Activated B cell treated with CpG ODN at 0.5 μM for 24 hours (primary cell): ENCODE results near the gene COQ4. TPM values are rescaled to one million over a fixed set of nuclear protein-coding genes. Genes with fewer than 3 reads are reported as not detected.

ENCODE experiments used
- ATAC-seq: fragments of 200-7000 bp; cut with Tn5 transposase; one replicate; pipeline ENCODE4 v1.10.0; 2021; ENCODE audit warnings: low read depth, mild to moderate bottlenecking, moderate library complexity
- CTCF ChIA-PET: fragments of 350-600 bp; sonication (Branson Sonifier 250); formaldehyde crosslinking; loops from one replicate; lab custom pipeline; 2021; ENCODE audit warnings: antibody characterized with exemption; lab: Charles Lee
- POLR2A ChIA-PET: fragments of 350-600 bp; sonication (Branson Sonifier 250); formaldehyde crosslinking; loops from one replicate; lab custom pipeline; 2021; ENCODE audit warnings: antibody characterized with exemption; lab: Charles Lee
- DNase-seq: peaks from one replicate; pipeline ENCODE4 v3.0.0; 2022
- H3K27ac Mint-ChIP-seq: one replicate; pipeline ENCODE4 v1.8.0; 2020; ENCODE audit warnings: mixed read lengths
- H3K27me3 Mint-ChIP-seq: one replicate; pipeline ENCODE4 v1.8.0; 2021; ENCODE audit warnings: mixed read lengths
- H3K36me3 Mint-ChIP-seq: one replicate; pipeline ENCODE4 v1.8.0; 2021; ENCODE audit warnings: low read depth, mixed read lengths
- H3K4me1 Mint-ChIP-seq: one replicate; pipeline ENCODE4 v1.8.0; 2021; ENCODE audit warnings: mixed read lengths
- H3K4me3 Mint-ChIP-seq: one replicate; pipeline ENCODE4 v1.8.0; 2020; ENCODE audit warnings: mild to moderate bottlenecking, mixed read lengths
- H3K9me3 Mint-ChIP-seq: one replicate; pipeline ENCODE4 v1.8.0; 2020; ENCODE audit warnings: mixed read lengths
- intact Hi-C: fragments of 100-400 bp; cut with micrococcal nuclease; formaldehyde crosslinking; loops from one replicate; pipeline ENCODE4 v1.15.1; 2024
- total RNA-seq: library from RNA; stranded (reverse); gene quantifications from 2 replicates; pipeline ENCODE4 v1.2.3, GENCODE V29; 2022
- TF ChIP-seq, protein P1 (sequence below): fragments of 200-600 bp; IDR thresholded peaks from one replicate; pipeline ENCODE4 v1.8.0; 2022; ENCODE audit warnings: antibody characterized with exemption, mild to moderate bottlenecking

Gene COQ4
- total RNA-seq, 1 donor from 2014 or later: 45.6 TPM

DNA sequence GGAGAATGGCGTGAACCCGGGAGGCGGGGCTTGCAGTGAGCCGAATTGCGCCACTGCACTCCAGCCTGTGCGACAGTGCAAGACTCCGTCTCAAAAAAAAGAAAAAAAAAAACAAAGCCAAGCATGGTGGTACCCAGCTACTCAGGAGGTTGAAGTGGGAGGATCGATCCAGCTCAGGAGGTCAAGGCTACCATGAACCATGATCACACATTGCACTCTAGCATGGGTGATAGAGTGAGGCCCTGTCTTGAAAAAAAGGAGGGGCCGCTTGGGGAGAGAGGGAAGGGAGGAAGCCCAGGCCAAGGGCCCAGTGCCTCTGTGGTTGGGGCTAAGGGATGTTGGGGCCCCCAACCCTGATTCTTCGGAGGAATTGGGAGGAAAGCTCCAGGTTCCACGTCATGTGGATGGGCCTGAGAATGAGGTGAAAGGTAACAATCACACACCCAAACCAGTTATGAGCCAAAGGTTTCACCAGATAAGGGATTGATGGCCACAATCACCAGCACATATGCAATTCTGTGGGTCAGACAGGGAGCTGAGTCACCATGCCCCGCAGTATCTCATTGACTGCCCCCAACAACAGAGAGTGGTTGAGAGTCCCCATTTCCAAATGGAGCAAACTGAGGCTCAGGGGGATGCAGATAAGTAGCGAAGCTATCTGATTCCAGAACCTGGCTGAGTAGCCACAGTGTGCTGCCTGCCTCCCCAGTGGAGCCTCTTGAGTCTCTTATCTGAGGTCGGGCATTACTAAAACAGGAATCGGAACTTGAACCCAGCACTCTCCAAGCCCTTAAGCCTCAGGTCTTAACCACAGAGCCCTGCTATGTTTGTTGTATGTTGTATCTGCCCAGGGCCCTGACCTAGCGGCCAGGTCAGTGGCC lies 26.1 kb upstream of the COQ4 start:
- no peak overlapping the region for H3K4me3 Mint-ChIP-seq
- ChIA-PET CTCF (no interaction called here), POLR2A (no interaction called here)
- no peaks in the 10 kb centered on the region for H3K4me1 Mint-ChIP-seq
- H3K27ac Mint-ChIP-seq: no peak overlapping the region
- intact Hi-C loops: loop anchor here (5.0 kb wide), 3 partner anchors 66 to 631 kb away; no protein-coding TSS in a partner anchor
- no peaks in the 10 kb centered on the region for H3K9me3 Mint-ChIP-seq
- TF ChIP-seq, protein P1, sequence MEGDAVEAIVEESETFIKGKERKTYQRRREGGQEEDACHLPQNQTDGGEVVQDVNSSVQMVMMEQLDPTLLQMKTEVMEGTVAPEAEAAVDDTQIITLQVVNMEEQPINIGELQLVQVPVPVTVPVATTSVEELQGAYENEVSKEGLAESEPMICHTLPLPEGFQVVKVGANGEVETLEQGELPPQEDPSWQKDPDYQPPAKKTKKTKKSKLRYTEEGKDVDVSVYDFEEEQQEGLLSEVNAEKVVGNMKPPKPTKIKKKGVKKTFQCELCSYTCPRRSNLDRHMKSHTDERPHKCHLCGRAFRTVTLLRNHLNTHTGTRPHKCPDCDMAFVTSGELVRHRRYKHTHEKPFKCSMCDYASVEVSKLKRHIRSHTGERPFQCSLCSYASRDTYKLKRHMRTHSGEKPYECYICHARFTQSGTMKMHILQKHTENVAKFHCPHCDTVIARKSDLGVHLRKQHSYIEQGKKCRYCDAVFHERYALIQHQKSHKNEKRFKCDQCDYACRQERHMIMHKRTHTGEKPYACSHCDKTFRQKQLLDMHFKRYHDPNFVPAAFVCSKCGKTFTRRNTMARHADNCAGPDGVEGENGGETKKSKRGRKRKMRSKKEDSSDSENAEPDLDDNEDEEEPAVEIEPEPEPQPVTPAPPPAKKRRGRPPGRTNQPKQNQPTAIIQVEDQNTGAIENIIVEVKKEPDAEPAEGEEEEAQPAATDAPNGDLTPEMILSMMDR: no peak
- H3K27me3 Mint-ChIP-seq: no peaks in the 10 kb centered on the region
- DNase-seq (no peak), ATAC-seq (no peak)
- no peaks in the 10 kb centered on the region for H3K36me3 Mint-ChIP-seq

DNA sequence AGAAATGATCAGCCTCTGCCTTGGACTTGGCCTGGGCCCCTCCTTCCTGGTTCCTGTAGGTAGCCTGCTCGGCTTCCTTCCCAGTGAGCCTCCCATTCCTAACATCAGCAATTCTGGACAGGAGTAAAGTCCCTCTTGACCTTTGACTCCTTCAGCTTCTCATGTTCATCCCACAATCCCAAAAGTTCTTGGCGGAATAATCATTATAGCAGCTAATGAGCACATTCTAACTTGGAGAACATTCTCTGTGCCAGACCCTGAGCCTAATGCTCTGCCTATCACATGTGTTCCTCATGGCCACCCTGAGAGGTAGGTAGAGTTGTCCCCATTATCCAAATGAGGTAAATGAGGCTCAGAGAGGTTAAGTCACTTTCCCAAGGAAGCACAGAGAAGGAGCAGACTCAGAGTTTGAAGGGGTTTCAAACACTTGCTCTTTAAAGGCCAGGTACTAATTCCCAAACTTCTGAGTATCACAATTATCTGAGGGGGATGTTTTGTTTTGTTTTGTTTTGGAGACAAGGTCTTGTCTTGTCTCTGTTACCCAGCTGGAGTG lies 25.3 kb upstream of the COQ4 start:
- Mint-ChIP-seq H3K36me3 (no peaks in the 10 kb centered on the region), H3K27ac (no peak overlapping the region), H3K27me3 (no peaks in the 10 kb centered on the region), H3K4me1 (no peaks in the 10 kb centered on the region), H3K9me3 (no peaks in the 10 kb centered on the region), H3K4me3 (no peak overlapping the region)
- ATAC-seq (no peak), DNase-seq (no peak)
- POLR2A ChIA-PET: no interaction called here
- intact Hi-C loops: loop anchor here (5.0 kb wide), 3 partner anchors 65 to 630 kb away; no protein-coding TSS in a partner anchor
- CTCF ChIA-PET: no interaction called here
- TF ChIP-seq, protein P1: no peak

DNA sequence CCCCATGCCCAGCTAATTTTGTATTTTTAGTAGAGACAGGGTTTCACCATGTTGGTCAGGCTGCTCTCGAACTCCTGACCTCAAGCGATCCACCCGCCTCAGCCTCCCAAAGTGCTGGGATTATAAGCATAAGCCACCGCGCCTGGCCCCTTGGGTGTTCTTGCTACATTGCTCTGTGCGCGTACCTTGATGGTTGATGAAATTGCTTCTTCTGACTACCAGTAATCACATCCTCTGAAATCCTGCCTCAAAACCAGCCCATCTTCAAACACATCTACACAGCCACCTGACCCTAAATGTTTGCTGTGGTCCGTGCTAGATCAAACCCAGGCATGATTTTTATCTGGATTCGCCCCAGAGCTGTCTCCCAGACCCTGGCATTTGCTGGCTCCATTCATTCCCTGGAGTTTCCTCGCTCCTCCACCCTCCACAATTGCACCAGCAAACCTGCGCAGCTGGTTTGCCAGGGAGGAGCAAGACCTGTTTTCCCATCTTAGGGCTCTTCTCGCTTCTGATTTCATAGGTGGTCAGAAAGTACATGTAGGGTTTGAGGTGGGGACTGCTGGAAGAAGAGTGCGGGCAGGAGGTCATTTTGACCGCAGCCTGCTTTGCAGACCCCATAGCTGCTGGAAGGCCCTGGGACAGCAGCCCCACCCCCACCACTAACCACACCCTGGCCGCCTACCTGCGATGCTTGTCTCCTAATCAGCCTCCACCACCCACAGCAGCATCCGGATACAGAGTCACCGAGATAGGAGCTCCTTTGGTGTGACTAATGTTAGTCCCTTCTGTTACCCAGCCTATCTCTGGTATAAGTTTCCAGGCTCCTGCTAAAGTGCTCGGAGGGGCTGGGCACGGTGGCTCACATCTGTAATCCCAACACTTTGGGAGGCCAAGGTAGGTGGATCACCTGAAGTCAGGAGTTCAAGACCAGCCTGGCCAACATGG lies 23.8 kb upstream of the COQ4 start:
- ATAC-seq (no peak), DNase-seq (no peak)
- CTCF ChIA-PET: no interaction called here
- TF ChIP-seq, protein P1: no peak
- Mint-ChIP-seq H3K4me1 (no peaks in the 10 kb centered on the region), H3K4me3 (no peak overlapping the region), H3K36me3 (no peaks in the 10 kb centered on the region), H3K27ac (no peak overlapping the region), H3K27me3 (no peaks in the 10 kb centered on the region), H3K9me3 (no peaks in the 10 kb centered on the region)
- intact Hi-C loops: loop anchor here (5.0 kb wide), 3 partner anchors 63 to 628 kb away; no protein-coding TSS in a partner anchor
- POLR2A ChIA-PET: interaction anchor here (0.5 to 0.6 kb wide), 2 partner anchors 18 to 21 kb away, joined by 3 to 7 read pairs; no protein-coding TSS in a partner anchor

DNA sequence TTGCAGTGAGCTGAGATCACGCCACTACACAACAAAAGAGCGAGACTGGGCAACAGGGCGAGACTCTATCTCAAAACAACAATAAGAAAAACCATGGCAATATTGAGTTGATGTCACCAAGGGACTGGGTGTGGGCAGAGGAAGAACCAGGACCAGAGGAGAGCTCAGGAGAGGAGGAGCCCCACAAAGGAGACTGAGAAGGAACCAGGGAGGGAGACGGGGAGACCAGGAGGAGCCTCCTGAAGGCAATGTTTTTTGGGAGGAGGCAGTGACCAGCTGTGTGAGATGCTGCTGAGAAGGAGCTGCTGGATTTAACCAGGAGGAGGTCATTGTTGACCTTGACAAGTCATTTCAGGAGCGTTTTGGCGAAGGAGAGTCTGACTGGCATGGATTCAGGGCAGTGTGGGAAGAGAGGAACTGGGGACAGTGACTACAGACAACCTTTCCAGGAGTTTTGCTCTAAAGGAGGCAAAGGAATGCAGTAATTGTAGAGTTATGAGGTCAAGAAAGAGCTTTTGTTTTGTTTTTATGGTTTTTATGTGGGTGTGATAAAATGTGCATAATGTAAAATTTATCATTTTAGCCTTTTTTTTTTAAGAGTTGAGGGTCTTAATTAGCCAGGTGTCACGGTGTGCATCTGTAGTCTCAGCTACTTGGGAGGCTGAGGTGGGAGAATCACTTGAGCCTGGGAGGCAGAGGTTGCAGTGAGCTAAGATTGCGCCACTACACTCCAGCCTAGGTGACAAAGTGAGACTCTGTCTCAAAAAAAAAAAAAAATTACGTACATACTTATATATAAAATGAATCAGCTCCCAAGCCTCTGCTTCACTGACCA lies 18.3 kb upstream of the COQ4 start:
- Mint-ChIP-seq H3K4me3 (no peak overlapping the region), H3K36me3 (peaks cover 17% of the 10 kb centered on the region), H3K27ac (no peak overlapping the region), H3K9me3 (no peaks in the 10 kb centered on the region), H3K27me3 (no peaks in the 10 kb centered on the region), H3K4me1 (no peaks in the 10 kb centered on the region)
- POLR2A ChIA-PET: interaction anchor here (0.5 kb wide), 1 partner anchor 792 kb away, joined by 3 read pairs; no protein-coding TSS in a partner anchor
- CTCF ChIA-PET: interaction anchor here (1.6 kb wide), 1 partner anchor 9 kb away, joined by 4 read pairs; no protein-coding TSS in a partner anchor
- ATAC-seq (no peak), DNase-seq (no peak)
- intact Hi-C loops: no loop called here
- TF ChIP-seq, protein P1: no peak
